ENCODE data around the gene CALM3. TPM values are rescaled to one million over a fixed set of nuclear protein-coding genes. Genes with fewer than 3 reads are reported as not detected.
A peak's percentile ranks its signal among the peaks of the same experiment; 100 is the strongest.

CALM3 gene
- total and polyA plus RNA-seq, 2 of the 13 experiments (the other 11 are each of a cell fraction or from before 2014, with no cell fraction given) = 239 to 258 TPM

DNA sequence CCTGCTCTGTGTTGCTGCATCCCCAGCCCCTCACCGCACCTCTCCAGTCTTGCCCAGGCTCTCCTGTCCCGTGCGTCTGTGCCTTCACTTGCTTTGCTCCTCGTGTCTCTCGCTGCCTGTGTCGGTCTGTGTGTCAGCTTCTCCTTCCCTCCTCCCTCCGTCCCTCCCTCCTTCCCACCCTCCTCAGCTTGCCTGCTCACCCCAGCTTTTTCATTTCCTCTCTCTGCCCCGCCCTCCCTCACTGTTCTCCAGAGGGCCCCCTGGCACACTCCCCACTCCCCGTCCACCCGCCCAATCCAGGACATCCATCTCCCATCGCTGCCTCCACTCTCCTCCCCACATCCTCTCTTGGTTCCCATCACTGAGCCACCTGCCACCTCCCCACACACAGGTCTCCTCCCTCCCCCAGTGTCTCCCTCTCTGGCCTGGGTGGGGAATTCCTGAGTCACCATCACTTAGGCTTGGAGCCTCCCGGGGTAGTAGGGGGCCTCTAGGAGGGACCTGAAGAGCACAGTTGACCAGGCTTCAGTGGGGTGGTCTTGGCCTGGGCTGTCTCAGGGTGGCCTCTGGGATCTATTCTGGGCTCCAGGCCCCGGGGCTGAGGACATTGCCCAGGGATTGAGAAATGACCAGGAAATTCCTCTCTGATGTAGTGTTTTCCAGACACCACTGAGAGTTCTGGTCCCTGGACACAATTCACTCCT is 24.0 kb downstream of the CALM3 start, which contains the start of gene PTGIR:
Gene PTGIR, minus strand, starts transcription at position 132 of the 704 bp plus-strand sequence. CDS start 864 bp downstream, outside the sequence.
- ATAC-seq (peak; percentile 57), FAIRE-seq (no peak), DNase-seq (ENCODE audit: low spot score) (no peak)
- 26% methylated on average over 13 of the region's 13 CpGs for WGBS (ENCODE audit: low lambda C conversion rate)
- H2AFZ ChIP-seq (ENCODE audit: low read length) = no peak within 1 kb of the TSS
- in situ Hi-C loops (cut with HindIII; ENCODE audit: extremely low pct_ligation_motif_present, low pct_unique_long_range_greater_than_20kb) = no loop called here
- peaks cover 2 to 34% of the 10 kb centered on the region in 2 experiments; a peak in 4 of 5 replicates for H3K27me3 ChIP-seq (ENCODE audit: control insufficient read depth in 1 of 2, insufficient read depth in 2 of 2, low read length in 2 of 2)
- BruUV-seq (replicated peaks) = no TSS peak
- intact Hi-C loops (cut with micrococcal nuclease; ENCODE audit: unreplicated experiment) = no loop called here
- TF ChIP-seq AFF4 (CRISPR knock-in tag; IDR thresholded peaks at IDR 0.05) (no peak), ZNF17 (CRISPR knock-in tag; IDR thresholded peaks at IDR 0.05) (no peak), SCMH1 (CRISPR knock-in tag; IDR thresholded peaks at IDR 0.05; ENCODE audit: borderline replicate concordance) (no peak), REST (IDR thresholded peaks at IDR 0.05; ENCODE audit: borderline replicate concordance in 1 of 2, low read depth in 1 of 2, low read length in 2 of 2) (no peak), RARA (CRISPR knock-in tag; IDR thresholded peaks at IDR 0.05) (no peak), BHLHE40 (IDR thresholded peaks at IDR 0.05; ENCODE audit: low read length) (no peak)
- no peaks in the 10 kb centered on the region for H3K9me3 ChIP-seq (ENCODE audit: low read length)
- H3K79me2 ChIP-seq (ENCODE audit: insufficient read depth, low read length) = no peaks in the 10 kb centered on the region
- peak within 1 kb of the TSS in 1 of 3 experiments; percentile 20; a peak in 1 of 6 replicates for H3K4me3 ChIP-seq (replicated peaks in 1 of 3; ENCODE audit: insufficient read depth in 1 of 3, low read depth in 2 of 3, low read length in 3 of 3)
- no peak within 1 kb of the TSS for H3K9ac ChIP-seq (ENCODE audit: insufficient read depth, low read depth, low read length)
- H4K20me1 ChIP-seq (ENCODE audit: insufficient read depth, low read length) = no peaks in the 10 kb centered on the region
- POLR2A ChIA-PET = no interaction called here
- H3K36me3 ChIP-seq (replicated peaks in 1 of 2; ENCODE audit: control insufficient read depth in 1 of 2, insufficient read depth in 2 of 2, low read length in 2 of 2) = no peaks in the 10 kb centered on the region
- H3K4me1 ChIP-seq (ENCODE audit: insufficient read depth, low read length) = peaks cover 33% of the 10 kb centered on the region
- CTCF ChIA-PET (ENCODE audit: low intra/inter-chr PET ratio, low total read pairs) = interaction anchor here (1.1 to 1.5 kb wide), 2 partner anchors 8 to 36 kb away, joined by 4 to 5 read pairs; partner anchors contain the start of gene DACT3
- peak within 1 kb of the TSS; percentile 24; the same call in 1 of the 2 replicates for H3K4me2 ChIP-seq (ENCODE audit: low read depth, low read length)
- H3K27ac ChIP-seq (ENCODE audit: extremely low read length, insufficient read depth, low read length) = no peak within 1 kb of the TSS

Measured in HepG2 (cell line).